SKM-1 (cell line): ENCODE data around the gene FOXL3.

ENCODE experiments used
- DNase-seq: peaks from one replicate; lab custom pipeline; 2025; ENCODE audit not compliant: unreplicated experiment; lab: John Stamatoyannopoulos, UW

The FOXL3 gene

DNA sequence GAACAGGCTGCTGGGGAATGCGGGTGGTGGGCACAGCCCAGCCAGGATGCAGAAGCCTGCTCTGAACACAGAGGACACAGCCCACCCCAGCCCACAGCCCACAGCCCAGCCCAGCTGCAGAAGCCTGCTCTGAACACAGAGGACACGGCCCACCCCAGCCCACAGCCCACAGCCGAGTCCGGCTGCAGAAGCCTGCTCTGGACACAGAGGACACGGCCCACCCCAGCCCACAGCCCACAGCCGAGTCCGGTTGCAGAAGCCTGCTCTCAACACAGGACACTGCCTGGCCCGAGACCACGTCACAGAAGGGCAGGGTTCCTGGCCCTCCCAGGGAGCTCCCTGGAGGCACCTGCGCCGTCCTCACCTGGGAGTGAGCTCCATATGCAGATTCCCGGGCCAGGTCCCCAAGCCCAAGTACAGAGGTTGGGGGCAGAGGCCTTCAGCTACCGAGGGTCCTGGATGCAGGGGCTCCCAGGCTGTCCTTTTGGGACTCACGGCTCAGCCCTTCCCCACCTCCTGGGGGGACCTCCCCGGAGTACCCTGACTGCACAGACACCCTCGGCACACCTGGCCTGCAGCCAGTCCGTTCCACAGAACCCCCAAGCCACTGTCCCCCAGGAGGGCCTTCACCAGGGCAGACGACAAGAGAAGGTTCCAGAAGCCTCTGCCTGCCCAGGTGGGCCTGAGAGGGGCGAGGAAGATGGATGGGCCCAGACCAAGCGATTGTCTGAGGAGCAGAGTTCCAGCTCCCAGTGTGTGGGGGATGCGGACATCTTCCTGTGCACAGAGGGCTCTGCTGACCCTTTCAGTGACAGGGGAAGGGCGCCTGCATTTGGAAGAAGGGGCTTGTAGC is 23.7 kb upstream of the FOXL3 start:
- DNase-seq = no peak

DNA sequence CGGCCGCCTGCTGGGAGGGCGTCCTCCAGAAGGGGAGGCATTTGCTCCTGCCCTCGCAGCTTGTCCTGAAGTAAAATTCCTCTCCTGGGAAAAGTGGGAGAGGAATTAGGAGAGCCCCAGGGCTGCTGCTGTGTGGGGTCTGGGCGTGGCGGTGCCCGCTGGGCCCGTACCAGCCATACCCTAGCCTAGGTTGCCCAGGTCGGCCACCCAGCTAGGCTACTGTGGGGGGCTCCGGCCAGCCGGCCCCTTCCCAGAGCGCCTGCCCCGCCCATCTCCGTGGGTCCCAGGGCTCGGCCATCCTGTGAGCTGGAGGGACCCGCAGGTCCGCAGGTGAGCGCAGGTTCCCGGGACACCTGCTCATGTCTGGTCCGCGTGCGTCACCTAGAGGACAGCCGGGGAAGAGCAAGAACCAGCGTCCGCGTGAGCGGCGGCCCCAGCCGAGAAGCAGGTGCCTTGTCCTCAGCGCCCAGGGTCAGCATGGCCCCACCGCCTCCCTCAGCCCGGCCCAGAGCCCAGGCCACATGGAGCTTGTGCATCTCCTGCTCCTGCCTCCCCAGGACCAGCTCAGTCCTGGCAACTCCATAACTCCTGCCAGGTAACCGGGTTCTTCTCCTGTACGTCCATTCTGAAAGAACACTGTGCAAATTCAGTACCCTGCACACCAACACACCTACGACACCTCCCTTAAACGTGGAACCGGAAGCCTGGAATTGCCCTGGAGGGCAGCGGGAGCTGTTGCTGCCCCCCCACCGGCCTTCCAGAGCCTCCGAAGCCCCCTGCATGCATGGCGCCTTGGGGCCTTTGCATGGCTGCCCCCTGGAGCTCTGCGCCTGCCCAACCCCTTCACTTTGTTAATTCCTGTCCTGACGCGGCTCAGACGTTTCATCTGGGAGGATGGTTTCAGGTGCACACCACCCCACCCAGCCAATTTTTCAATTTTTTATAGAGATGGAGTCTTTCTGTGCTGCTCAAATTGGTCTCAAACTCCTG is 22.8 kb upstream of the FOXL3 start:
- DNase-seq = no peak

DNA sequence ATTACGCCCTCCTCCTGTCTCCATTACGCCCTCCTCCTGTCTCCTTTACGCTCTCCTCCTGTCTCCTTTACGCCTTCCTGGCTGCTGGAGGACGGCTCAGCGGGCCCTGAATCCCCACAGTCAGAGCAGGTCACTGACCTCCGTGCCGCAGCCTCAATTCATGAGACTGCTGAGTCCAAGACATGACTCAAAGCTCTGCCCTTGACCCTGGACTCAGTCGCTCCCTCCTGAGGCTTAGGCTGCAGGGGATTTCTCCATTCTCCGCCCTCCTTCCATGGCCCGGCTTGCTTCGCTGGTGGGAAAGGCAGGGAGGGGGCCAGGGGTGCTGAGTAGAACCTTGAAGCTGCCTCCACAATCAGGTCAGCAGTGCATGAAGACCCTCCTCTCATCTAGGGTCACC is 21.0 kb upstream of the FOXL3 start:
- no peak for DNase-seq

DNA sequence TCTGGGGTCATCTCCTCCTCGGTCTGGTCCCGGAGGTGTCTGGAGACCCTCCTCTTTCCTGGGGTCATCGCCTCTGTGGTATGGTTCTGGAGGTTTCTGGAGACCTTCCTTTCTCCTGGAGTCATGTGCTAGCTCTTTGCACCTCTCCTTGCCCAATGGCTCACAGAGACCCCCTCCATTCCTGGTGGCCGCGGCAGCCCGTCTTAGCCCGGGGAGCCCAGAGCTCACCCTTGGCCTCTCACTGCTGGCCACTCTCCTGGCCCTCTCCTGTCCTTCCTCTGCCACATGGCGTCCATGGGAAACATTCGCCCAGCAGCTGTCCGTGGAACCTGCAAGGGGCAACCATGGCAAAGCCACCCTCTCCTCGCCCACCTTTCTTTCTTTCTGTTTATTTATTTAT is 20.2 kb upstream of the FOXL3 start:
- DNase-seq = no peak

DNA sequence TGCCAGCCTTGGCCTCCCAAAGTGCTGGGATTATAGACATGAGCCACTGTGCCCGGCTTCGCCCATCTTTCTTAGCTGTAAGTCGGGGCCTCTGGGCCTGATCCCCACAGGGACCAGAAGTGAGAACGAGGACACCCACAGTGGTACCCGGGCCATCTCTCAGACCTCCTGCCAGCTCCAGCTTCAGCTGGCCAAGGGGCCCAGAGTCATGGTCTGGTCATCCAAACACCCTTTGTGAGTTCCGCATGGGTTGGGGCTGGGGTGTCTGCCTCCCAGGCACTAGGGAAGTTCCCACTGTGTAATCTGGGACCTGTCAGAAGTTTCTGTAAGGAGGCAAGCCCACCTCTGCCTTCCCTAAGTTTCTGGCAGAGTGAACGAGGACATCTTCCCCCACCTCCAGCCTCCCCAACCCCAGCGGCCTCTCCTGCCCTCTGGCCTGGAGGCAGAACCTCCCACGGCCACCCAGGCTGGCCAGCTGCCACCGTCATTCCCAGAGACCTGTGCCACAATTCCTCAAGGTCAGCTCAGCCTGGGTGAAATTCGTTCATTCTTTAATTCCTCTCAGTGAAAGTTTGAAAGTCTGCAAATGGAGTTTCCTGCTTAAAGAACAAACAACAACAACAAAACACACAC is 19.5 kb upstream of the FOXL3 start:
- no peak for DNase-seq

DNA sequence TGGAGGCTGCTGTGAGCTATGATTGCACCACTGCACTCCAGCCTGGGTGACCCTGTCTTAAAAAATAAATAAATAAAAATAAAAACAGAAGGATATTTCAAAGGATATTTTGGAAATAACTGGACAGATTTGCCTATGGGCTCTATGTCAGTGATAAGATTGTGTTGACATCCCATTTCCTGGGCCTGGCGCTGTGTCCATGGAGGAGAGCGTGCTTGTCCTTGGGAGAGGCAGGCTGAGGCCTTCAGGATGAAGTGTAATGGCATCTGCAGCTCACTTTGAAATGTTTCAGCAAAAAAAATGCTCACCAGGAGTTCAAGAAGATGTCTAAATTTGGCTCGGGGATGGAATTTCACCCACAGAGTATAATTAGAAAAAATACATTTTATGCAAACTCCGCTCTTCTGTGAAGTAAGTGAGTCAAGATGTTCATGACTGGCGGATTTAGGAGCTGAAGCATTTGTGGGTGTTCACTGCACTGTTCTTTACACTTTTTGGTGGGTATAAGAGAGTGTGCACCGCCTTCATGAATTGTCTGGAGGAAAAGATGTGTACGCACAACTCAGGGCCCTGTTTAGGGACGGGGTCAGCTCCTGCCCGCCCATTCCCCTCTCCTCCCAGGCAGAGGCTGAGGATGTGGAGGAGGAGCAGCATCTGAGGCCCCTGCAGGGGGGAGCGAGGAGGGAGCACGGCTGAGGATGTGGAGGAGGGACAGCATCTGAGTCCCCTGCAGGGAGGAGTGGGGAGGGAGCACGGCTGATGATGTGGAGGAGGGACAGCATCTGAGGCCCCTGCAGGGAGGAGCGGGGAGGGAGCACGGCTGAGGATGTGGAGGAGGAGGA is 18.5 kb upstream of the FOXL3 start:
- no peak for DNase-seq

DNA sequence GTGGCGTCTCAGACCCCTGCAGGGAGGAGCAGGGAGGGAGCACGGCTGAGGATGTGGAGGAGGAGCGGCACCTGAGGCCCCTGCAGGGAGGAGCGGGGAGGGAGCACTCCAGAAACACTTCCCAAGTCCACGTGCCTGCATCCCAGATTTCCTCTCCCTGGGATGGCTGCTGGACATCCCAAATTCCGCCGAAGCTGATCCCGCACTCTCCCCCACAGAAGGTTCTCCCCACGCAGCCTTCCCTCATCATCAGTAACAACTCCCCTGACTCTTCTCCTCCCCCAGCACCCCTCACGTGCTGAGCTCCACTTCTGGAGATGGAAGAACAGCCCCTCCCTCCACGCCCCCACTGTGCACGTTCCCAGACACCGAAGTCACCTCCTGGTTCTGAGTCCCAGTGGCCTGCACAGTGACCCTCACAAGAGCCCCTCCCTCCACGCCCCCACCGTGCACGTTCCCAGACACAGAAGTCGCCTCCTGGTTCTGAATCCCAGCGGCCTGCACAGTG is 17.8 kb upstream of the FOXL3 start:
- no peak for DNase-seq

DNA sequence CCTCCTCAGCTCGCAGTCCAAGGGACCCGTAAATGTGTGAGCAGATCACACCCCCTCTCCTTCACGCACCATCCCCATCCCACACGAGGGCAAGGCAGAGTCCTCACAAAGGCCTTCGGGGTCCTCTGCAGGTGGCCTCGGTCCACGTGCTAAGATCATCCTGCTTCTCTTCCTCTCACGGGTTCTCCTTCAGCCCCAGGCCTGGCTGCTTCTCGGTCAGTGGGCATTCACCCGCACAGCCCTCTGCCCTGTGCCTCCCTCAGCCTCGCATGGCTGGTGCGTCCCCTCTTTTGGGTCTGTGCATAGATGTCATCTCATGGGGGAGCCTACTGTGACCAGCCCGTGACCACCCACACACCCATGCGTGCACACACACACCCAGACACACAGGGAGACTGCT is 17.3 kb upstream of the FOXL3 start:
- no peak for DNase-seq

DNA sequence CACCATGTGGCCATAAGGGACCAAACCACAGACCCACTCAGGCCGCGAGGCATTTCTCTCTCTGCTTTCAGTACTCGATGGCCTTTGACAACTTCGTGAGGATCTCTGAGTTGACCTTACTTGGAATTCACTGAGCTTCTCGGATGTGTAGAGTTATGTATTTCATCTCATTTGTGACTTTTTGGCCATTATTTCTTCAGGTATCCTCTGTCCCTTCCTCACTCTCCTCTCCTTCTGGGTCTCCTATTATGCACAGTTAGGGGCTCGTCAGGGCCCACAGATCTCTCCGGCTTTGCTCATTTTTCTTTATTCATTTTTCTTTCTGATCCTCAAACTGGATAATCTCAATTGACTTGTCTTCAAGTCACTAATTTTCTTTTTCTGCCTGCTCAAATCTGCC is 16.6 kb upstream of the FOXL3 start:
- no peak for DNase-seq

DNA sequence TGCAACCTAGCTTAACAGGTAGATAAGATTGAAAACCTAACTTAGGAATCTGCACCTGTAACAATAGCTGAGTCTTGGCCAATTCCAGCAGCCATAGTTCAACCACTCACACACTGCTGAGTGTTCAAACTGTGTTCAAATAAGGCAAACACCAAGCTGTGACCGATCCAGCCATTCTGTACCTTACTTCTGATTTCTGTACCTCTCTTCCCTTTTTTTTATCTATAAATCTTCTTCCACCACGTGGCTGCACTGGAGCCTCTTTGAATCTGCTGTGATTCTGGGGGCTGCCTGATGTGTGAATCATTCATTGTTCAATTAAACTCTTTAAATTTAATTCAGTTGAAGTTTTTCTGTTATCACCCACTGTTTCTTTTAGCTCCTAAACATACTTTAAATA is 15.7 kb upstream of the FOXL3 start:
- DNase-seq = no peak

DNA sequence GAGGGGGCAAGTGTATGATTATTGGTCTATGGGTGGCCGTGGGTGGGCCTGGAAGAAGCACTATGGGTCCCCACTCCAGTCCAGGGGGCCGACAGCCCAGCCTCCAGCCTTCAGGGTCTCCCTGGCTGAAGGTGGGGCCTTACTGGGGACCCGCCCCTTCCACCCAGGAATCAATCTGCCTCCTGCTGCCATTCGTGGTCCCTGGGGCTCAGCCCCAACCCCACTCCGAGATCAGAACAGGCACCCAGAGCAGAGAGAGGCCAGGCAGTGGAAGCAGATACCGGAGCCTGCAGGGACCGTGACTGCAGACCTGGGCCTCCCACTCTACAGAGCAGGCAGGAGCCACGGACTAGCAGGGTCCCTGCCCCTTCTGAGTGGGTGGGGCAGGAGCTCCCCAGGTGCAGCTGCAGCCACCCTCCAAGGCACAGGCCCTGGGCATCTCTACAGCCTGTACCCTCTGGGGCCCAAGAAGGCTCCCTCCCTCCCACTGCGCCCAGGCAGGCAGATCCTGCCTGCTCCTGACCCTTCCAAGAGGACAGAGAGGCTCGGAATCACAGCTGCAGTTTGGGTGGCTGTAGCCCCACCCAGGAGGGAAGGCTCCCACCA is 13.6 kb upstream of the FOXL3 start:
- no peak for DNase-seq

DNA sequence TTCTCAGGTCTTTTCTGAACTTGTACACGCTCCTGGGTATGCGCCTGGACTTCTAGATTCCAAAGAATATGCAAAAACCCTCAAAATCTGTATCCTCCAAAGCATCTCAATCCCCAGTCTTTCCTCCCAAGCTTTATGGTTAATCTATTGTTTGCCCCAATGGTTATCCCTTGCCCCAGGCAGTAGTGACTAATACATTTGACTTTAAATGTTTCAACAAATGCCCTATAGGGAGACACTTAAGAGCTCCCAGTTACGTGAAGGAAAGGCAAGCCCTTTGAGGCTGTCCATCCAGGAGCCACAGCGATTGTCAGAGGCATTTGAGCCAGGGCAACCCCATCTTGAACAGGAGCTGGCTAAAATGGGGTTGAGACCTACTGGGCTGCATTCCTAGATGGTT is 12.7 kb upstream of the FOXL3 start:
- no peak for DNase-seq

DNA sequence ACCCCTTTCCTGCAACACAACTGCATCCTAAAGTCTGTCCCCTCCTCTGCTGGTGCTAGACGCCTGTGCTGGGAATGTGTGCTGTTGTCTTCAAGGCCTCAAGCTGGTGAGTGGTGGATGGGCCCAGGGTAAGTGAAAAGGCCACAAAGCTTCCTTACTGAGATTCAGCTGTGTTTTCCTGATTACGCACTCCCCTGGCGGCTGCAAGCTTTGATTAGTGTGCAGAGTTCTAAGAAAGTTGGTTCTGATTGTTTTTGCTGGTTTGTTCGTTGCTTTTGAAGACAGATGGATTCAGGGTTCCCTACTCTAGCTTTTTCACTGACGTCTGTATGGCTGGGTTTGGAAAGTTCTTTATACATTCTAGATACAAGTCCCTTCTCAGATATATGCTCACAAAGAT is 11.9 kb upstream of the FOXL3 start:
- no peak for DNase-seq

DNA sequence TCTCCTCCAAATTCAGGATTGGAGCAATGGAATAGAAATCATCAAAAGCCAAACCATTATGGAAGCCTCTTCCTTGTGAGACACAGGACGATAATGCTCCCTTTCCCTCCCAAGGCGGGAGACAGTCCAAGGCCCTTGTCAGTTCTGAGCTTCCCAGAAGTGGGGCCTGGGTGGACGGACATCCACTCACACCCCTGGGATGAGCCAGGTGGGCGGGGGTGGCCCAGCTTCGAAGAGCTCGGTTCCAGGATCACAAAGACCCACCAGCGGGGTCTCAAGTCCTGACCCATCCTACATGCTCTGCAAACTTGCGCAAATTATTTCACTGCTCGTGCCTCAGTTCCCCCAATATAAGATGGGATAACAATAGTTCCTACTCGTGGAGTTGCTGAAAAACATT is 10.1 kb upstream of the FOXL3 start:
- no peak for DNase-seq

DNA sequence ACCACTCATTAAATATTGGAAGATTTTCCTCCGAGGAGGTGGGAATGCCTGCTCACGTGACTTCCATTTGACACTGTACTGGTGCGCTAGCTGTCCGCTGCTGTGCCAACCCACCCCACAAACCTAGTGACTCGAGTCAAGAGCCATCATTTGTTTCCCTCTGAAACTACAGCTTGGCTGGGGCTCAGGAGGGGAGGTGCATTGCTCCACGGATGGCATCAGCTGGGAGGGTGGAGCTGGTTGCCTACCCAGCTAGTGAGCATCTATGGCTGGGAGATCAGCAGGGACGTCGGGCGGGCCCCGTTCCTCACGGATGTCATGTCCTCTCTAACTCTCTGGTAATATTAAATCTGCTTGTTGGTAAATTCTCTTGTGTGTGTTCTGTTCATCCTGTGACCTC is 9.5 kb upstream of the FOXL3 start:
- no peak for DNase-seq

DNA sequence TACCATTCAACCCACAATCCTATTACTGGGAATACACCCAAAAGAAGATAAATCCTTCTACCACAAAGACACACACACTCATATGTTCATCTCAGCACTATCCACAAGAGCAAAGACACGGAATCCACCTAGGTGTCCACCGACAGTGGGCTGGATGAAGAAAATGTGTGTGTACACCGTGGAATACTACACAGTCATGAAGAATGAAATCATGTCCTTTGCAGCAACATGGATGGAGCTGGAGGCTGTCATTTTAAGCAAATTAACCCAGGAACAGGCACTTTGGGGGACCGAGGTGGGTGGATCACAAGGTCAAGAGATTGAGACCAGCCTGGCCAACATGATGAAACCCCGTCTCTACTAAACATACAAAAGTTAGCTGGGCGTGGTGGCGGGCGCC is 8.3 kb upstream of the FOXL3 start:
- DNase-seq = no peak

DNA sequence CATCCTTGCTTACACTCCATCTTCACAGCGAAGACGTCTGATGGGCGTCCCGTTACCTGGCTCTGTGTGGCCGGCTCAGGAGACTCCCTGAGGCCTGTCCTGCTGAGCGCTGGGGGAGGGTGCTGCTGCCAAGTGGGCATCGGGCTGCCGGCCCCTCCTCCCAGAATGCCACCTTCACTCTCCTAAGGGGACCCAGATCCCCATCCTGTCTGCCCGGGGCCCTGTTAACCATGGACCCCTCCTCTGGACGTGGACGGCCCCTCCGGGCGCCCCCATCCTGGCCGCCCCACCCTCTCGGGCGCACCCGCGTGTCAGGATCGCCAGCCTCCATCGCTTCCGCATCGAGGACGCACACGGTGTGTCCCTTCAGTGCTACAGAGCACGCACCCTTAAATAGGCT is 7.3 kb upstream of the FOXL3 start:
- no peak for DNase-seq

DNA sequence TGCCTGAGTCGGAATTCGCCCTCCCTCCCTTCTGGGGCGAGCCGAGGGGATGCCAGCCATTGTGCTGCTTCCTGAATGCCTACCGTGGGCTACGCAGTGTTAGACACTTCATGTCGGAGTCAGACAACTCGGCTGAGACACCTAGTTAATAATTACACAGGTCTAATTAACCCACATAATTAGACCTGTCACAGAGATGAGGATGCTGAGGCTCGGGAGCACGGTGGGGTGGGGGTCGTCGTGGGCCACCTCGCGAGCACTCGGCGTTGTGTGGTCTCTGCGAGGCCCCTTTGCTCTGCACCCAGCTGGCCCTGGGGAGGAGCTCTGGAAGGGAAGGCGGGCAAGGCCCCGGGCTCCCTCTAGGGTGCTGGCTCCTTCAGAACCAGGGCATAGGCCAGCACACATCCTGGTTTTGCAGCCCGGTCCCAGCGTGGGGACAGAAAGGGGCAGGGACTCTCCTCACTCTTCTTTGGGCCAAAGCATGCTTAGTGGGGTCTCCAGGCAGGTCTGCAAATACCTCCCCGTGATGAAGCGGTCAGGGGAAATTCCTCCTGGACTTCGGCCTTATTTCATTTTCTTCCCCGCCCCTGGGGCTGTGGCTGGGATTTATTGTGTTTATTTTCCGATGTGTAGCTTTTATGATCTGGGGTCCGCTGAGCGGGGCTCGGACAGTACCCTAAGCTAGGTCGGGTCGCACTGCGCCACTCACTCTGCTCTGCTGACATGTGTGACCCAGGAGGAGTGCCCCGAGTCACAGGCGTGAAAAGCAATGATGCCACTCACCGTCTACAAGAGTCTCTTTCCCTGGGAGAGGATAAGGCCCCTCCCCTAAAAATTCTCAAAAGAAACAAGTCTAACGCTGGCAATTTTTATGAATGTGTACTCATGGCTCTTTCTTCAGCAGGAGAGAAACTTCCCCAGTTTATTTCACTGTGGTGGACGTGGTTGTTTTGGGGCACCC is 4.9 kb upstream of the FOXL3 start:
- DNase-seq = no peak

DNA sequence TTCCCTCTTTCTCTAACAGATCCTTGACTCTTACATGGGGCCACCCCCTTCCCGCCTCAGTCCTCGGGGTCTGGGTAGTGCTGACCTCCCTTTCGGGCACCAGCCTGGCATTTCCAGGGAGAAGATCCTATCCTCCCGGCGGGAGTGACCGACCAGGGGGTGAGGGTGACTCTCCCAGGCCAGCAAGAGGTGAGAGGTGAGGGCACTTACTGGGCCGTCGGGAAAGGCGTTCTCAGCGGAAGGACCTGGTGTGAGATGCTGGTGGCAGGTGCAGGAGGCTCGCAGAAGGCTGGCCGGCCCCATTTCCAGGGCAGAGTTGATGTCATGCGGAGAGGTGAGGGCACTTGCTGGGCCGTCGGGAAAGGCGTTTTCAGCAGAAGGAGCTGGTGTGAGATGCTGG is 4.2 kb upstream of the FOXL3 start:
- DNase-seq = no peak
